A172 (cell line): Measurements from ENCODE around the gene C2CD3. TPM values are rescaled to one million over a fixed set of nuclear protein-coding genes. Genes with fewer than 3 reads are reported as not detected.

Experiments
- DNase-seq: peaks from one replicate; pipeline ENCODE4 v3.0.0-alpha.2; 2015; ENCODE audit warnings: low spot score
- total RNA-seq: library from RNA; depleted of rRNA; stranded (reverse); fragments of >200 nt; shearing (Covaris generic); gene quantifications from 2 replicates; pipeline ENCODE4 v1.2.3, GENCODE V29; 2014

Gene C2CD3
- total RNA-seq, 1 experiment from 2014 or later = 49.2 TPM

- DNase-seq = no peak
Observed at GRCh38 chr11:74020539-74020938, 150.3 kb downstream of the C2CD3 start.

- no peak for DNase-seq
Observed at GRCh38 chr11:74019860-74020259, 150.9 kb downstream of the C2CD3 start.

GRCh38 chr11:74019104-74019738 lies 151.6 kb downstream of the C2CD3 start:
- no peak for DNase-seq

- no peak for DNase-seq
Observed at GRCh38 chr11:74018331-74019005, 152.3 kb downstream of the C2CD3 start.

GRCh38 chr11:74017631-74018030 lies 153.2 kb downstream of the C2CD3 start:
- no peak for DNase-seq

- no peak for DNase-seq
Observed at GRCh38 chr11:74015919-74016684, 154.7 kb downstream of the C2CD3 start.

GRCh38 chr11:74014880-74015279 lies 155.9 kb downstream of the C2CD3 start:
- DNase-seq = no peak

GRCh38 chr11:74013141-74013540 lies 157.7 kb downstream of the C2CD3 start:
- no peak for DNase-seq

GRCh38 chr11:74012074-74012809 lies 158.6 kb downstream of the C2CD3 start:
- no peak for DNase-seq

- DNase-seq = no peak
Observed at GRCh38 chr11:74011360-74012073, 159.3 kb downstream of the C2CD3 start.

GRCh38 chr11:74010306-74011300 lies 160.2 kb downstream of the C2CD3 start:
- DNase-seq = no peak

- DNase-seq = no peak
Observed at GRCh38 chr11:74009675-74010305, 161.0 kb downstream of the C2CD3 start.

GRCh38 chr11:74009230-74009547 lies 161.6 kb downstream of the C2CD3 start:
- DNase-seq = no peak

- no peak for DNase-seq
Observed at GRCh38 chr11:74008373-74009229, 162.2 kb downstream of the C2CD3 start, which contains the start of gene UCP3. TSS of gene UCP3 (minus strand) at chr11:74009085. CDS start at chr11:74007042, 2,043 bp downstream.

GRCh38 chr11:74007691-74008372 lies 163.0 kb downstream of the C2CD3 start:
- DNase-seq = no peak

- no peak for DNase-seq
Observed at GRCh38 chr11:74006743-74007304, 164.0 kb downstream of the C2CD3 start.

- DNase-seq = no peak
Observed at GRCh38 chr11:74005721-74006517, 164.9 kb downstream of the C2CD3 start.
